IPS-NIHi11 (cell line): ENCODE measurements around the gene VWF.
"Not testable (repeated sequence)": the region's sequence is repeated elsewhere in the genome, so short reads cannot be mapped to it uniquely, and the experiment has no call there.

Source experiments
- DNase-seq: peaks from one replicate; pipeline ENCODE4 v3.0.0; 2012; ENCODE audit warnings: mixed read lengths, low spot score

Gene VWF

DNA sequence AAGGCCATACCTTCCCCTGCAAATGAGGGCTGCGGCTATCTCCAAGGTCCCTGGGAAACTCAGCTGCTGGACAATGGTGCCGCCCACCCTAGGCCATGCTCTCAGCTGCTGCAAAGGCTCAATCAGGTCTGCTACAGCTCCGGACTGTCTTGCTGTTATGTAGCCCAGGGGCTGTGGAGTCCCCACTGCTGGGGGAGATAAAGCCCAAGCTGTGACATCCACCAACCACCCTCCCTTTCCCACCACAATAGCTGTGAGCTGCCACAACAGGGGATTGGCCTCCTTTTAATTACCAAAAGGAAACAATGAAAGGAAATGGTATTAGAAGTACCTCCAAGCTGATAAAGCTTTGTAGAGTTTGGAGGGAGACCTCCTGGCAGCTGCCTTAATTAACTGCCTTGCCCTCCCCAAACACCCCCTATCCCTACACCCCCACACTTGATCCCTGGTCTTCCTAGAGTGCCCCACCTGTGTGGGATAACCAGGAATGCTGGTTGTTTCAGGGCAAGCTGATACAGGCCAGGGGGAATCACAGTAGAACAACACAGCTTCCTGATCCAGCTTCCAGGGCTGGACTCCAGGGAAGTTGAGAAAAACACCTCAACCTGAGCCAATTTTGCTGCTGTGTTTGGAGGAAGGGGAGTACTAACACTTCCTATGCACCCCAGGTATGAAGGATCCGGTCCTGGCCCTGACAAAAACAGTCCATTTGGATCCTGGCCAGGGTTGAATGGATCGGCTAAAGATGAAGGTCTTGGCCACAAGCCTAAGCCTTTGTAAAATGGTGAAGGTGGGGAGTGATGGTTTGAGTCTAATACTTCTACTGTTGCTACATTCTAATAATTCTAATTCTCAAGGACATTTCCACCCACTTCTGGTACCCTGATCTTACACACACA is at the start of gene VWF:
Gene VWF, minus strand, starts transcription at position 260 of the 899 bp plus-strand sequence. CDS start 1,474 bp downstream, outside the sequence.
- DNase-seq = peak; percentile 23

DNA sequence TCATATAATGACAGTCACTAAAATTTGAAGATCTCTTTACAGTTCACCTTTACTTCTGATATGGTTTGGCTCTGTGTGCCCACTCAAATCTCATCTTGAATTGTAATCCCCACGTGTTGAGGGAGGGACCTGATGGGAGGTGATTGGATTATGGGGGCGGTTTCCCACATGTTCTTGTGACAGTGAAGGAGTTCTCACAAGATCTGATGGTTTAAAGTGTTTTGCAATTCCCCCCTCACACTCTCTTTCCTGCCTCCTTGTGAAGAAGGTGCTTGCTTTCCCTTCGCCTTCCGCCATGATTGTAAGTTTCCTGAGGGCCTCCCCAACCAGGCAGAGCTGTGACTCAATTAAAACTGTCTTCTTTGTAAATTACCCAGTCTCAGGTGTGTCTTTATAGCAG is 48.4 kb upstream of the VWF start:
- DNase-seq = no peak

DNA sequence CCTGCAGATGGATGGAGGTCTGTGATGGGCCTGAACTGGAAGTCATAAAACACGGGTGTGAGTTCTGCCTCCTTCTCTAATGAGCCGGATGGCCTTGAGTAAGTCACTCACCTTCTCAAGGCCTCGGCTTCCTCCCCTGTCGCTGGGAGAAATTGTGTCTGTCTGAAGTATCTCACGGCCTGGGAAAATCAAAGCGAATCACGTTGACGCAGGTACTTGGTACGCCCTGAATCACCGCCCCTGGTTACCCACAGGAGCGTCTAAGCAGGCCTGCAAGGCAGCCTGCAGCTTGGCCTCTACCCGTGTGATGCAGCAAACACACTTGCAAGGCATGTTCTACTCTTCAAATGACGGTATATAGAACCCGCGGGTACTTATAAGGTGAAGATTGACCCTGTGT is 47.6 kb upstream of the VWF start:
- no peak for DNase-seq

DNA sequence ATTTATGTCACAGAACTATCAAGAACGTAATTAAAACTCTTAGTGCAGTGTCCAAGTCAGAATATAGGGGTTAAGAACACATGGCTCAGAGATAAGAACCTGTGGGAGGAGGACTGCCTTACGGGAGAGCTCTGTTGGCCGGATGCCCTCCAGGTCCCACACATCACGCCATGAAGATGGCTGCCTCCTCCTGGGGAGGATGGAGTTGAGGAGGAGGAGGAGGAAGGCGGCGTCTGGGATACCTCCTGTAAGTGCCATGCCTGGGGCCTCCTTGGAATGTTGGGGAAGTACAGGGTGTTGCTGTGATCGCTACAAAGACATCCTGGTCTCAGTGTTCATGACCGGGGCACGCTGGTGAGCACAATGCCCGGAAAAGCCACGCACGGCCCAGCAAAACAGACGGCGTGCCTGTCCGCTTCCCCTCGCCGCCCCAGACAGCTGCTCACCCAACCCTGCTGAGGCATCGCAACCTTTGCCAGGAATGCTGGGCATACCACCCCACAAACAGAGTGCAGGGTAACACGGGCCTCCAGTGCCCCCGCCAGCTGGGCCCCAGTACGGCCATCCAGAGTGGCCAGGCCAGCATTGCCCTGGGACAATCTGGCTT is 47.0 kb upstream of the VWF start:
- no peak for DNase-seq

DNA sequence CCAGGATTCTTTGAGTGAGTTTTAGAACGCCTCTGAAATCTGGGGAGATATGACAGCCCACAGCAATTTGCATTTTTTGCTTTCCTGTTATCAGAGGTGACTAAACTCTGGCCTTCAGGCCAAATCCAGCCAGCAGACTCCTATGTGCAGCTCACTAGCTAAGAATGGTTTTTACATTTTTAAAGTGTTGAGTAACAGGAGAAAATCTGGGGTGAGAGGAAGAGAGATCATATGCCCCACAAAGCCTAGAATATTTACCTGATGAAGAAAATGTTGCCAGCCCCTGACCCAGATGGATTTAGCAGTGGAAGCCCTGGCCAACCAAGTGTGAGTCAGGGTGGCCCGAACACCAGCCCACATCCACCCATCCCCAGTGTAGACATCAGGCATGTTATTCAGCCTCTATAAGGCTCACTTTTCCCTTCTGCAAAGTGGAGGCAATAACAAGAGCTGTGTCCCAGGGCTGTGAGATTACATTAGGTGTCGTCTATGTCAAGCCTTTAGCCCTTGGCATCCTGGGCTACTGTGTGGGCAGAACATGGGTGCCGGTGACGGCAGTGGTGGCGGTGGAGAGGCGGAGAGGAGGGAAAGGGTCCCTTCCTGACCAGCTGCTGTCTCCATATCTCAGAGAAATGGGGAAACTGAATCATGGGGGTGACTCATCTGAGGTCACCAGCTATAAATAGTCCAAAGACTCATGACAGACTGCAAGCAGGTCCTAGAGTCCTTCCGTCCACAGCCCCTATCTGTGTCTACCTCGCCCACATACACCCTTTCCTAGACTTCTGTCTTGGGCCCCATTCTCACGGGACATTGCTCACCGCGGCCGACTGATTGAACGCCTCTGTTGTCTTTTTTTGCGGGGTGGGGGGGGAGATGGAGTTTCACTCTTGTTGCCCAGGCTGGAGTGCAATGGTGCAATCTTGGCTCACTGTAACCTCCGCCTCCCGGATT is 43.1 kb upstream of the VWF start:
- no peak for DNase-seq

DNA sequence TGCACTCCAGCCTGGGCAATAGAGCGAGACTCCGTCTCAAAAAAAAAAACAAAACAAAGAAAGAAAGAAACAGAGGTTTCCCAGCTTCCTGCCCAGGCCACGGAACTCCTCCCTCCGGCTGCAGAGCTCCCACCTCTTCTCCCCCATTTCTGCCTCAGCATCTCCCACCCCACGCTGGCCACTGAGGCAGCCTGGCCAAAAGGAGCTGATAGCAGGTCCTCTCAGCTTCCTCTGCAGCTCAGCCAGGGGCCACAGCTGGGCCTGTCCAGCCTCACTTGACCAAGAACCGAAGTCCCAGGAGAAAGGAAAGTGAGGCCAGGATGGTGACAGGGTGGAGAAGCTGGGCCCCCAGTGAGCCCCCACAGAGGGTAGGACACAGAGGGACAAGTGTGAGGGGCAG is 42.3 kb upstream of the VWF start:
- DNase-seq = no peak

DNA sequence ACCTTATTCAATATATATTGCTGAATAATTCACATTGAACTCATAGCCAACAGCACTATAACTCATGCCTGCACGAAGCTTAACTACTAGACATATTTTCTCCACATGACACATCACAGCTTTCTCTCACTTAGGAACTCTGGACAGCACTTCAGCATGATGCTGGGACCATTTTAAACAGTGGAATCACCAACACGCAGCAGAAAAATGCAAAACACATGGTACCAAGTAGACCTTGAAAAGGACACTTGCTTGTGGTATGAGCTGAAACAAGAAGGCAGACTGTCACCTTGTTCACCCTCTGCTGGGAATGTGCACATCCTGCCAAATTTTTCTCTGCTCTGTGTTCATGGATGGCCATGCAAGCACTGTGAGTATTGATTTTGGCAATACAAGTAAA is 40.9 kb upstream of the VWF start:
- no peak for DNase-seq

DNA sequence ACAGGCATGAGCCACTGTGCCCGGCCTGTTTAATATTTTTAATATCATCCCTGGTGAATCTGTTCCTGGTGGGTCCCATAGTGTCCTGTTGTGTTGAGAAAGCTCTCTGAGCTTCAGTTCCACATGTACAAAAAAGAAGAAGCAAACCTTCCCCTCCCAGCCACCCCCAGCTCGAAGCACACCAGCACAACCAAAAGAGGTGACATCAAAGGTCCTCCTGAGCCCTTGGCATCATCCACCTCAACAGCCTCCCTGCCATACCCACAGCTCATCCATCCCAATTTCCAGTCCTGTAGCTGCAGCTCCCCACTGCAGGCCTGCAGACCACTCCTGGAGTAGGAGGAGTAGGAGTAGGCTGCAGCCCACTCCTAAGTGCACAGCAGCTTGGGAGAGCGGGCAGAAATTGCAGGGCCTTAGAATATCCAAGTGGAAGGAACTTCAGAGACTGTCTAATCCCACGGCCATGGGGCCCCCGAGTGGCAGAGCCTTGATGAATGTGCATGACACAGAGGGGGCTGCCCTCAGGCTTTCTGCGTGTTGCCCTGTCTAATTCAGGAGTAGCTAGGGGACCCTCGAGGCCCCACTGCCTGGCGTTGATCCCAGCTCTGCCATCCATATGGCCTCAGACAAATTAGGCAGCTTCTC is 39.1 kb upstream of the VWF start:
- DNase-seq = no peak

DNA sequence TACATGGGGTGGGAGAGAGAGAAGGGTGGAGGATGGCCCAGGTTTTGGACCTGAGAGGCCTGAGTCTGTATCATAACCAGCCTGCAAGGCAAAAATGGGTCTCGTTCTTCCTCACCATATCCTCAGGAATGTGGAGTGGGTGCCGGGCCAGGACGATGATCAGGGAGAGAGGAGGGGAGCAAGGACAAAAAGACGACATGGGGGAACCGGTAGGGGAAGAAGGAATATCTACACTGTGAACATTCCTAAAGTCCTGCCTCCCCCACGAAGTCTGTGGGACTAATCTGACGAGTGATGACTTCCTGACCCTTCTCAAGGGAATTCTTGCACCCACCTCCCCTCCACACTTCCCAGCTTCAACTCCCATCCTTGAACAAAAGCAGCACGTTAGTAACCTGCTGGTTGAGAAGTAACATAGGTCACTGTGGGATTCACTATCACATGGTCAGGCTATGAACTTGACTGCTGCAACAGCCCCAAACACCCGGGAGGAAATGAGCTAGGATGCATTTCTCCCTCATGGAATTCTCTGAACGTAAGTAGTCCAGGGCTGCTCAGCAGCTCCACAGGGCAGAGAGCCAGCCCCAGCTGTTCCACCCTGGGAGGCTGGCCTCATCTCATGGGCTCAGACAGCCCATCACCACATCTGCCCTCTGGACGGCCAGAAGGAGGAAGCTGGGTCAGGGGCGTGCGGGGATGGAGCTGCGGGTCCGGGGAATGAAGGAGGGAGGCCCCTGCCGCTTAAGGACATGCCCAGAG is 36.8 kb upstream of the VWF start:
- DNase-seq = no peak

DNA sequence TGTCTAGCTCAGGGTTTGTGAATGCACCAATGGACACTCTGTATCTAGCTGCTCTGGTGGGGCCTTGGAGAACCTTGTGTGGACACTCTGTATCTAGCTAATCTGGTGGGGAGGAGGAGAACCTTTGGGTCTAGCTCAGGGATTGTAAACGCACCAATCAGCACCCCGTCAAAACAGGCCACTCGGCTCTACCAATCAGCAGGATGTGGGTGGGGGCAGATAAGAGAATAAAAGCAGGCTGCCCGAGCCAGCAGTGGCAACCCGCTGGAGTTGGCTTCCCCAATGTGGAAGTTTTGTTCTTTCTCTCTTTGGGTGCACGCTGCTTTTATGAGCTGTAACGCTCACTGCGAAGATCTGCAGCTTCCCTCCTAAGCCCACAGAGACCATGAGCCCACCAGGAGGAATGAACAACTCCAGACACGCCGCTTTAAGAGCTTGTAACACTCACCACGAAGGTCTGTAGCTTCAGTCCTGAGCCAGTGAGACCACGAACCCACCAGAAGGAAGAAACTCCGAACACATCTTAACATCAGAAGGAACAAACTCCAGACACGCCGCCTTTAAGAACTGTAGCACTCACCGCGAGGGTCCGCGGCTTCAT is 35.7 kb upstream of the VWF start:
- not testable (repeated sequence) for DNase-seq

DNA sequence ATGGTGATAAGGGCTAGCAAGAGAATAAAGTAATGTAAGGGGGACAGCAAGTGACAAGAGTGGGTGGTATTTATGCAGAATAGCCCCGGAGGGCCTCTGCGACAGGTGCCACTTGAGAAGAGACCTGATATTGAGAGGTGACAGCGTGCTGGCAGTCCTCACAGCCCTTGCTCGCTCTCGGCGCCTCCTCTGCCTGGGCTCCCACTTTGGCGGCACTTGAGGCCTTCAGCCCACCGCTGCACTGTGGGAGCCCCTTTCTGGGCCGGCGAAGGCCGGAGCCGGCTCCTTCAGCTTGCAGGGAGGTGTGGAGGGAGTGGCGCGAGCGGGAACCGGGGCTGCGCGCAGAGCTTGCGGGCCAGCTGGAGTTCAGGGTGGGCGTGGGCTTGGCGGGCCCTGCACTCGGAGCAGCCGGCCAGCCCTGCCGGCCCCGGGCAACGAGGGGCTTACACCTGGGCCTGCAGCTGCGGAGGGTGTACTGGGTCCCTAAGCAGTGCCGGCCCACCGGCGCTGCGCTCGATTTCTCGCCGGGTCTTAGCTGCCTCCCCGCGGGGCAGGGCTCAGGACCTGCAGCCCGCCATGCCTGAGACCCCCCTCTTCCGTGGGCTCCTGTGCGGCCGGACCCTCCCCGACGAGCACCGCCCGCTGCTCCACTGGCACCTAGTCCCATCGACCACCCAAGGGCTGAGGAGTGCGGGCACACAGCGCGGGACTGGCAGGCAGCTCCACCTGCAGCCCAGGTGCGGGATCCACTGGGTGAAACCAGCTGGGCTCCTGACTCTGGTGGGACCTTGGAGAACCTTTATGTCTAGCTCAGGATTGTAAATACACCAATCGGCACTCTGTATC is 34.9 kb upstream of the VWF start:
- DNase-seq = not testable (repeated sequence)

DNA sequence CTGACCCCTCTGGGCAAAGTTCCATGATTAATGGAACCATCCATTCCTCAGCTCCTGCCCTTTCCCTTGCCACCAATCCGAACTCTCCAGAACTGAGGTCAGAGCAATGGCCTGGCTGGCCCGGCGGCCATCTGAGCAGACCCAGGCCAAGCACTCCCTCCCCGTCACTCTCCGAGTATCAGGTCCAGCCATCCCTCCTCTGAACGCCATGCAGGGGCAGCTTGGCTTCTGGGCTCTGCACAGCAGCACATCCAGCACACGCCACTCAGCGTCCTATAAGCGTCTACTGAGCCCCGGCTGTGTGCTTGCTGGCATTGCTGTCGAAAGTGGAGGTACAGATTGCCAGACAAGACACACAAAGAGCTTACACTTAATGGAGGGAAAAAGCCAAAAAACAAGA is 34.3 kb upstream of the VWF start:
- no peak for DNase-seq

DNA sequence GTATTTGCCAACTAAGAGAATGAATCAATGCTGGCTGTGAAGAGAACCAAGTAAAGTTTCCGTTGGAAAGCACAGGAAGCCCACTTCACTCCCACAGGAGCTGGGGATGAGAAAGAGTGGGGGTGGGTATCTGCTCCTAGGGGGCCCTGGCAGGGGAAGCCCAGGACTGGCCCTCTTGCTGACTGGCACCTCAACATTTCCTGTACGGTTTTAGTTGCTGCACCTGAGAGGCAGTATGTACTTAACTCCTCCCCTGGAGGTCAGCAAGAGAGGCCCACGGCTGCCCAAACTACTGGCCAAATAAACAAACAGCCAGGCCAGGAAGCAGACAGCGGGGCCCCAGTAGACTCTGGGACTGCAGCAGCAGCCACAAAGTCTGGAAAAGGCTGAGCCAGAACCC is 33.8 kb upstream of the VWF start:
- DNase-seq = no peak

DNA sequence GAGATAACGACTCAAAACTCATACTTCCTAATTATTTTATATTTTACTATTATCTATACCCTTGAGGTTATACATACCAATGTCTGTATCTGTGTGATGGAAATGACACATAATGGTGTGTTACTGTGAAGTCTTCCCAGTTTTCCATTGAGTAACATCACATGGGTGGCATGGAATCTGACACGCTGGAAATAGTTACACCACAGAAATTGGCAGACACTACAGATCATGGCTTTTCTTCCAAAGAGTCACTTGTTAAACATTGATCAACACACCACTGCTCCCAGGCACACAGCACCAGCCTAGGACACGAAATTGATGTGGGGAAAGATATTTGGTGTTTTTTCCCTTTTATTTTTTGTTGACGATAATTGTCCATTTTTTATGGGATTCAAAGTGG is 33.0 kb upstream of the VWF start:
- no peak for DNase-seq

DNA sequence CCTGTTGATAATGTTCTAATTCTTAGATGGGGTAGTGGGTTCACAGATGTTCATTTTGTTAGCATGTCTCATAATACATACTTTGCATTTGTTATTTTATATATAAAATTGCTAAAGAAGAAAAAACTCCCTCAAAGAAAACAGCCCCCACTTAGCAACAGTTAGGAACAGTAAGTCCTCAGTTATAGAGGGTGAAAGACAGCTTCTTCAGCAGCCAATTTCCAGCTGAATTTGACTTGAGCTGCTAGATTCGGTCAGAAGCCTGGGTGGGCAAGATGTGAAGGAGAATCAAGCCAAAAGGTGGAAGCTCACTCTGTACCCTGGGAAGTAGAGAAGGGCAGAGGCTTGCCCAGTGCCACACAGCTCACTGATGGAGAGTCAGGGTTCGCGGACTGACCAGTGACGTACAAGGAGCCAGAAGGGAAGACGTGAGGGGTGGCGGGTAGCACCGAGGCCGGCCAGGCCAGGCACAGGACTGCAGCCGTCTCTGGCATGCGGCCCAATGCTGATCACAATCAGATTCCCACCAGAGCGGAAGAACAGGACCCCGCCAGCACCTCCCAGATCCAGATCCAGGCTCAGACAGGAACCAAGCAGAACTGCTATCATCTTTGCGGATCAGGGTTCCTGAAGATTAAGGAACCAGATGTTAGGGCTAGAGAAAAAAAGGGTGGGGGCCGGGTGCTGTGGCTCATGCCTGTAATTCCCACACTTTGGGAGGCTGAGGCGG is 30.4 kb upstream of the VWF start:
- no peak for DNase-seq

DNA sequence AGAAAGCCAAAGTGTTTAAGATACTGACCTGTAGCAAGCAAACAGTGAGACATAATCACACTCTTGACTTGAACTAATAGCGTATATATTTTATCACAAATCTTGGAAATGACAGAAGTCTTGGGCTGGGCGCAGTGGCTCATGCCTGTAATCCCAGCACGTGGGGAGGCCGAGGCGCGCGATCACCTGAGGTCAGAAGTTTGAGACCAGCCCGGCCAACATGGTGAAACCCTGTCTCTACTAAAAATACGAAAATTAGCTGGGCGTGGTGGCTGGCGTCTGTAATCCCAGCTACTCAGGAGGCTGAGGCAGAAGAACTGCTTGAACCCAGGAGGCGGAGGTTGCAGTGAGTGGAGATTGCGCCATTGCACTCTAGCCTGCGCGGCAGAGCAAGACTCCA is 24.3 kb upstream of the VWF start:
- not testable (repeated sequence) for DNase-seq

DNA sequence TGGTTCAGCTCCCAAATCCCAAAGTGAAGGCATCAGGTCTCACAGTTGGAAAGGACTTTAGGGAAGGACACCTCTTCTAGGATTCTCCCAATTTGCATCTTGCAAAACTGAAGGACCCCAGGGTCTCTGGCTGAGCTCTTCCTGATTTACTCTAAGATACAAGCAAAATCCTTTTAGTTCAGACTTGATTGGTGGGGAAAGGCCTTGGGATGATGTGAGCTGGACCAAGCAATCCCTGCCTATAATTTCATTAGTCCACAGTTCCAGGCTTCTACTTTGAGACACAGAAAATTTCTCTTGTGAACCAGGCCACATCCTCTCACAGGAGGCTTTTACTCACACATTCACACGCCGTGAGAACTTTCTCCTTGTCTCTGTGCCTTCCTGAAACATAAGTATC is 23.6 kb upstream of the VWF start:
- no peak for DNase-seq

DNA sequence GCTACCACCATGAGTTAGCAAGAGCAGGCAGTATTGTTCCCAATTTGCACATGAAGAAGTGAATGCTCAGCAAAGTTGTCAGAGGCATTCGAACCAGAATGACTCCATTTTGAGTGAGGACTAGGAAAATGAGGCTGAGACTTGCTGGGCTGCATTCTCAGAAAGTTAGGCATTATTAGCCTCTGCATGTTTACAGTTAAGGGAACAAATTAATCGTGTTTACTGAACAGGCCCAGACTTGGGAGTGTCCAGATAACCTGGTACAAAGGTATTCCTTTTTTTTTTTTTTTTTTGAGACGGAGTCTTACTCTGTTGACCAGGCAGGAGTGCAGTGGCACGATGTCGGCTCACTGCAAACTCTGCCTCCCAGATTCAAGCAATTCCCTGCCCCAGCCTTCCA is 22.5 kb upstream of the VWF start:
- no peak for DNase-seq

DNA sequence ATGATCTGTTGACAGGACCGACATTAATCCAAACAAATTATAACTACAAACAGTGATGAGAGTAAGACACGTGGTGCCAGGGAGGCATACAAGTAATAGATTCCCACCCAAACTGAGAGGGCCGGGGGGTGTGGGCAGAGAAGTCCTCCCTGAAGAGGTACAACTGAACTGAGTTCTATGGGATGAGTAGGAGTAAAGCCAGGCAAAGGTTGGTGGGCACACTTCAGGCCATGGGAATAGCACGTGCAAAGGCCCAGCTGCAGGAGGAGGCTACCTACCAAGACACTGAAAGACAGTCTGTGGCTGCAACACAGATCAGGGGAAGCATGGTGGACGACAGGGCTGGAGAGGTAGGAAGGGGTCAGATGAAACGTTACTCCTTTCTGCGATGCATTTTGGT is 22.0 kb upstream of the VWF start:
- no peak for DNase-seq
